ENCODE results near the gene ACER1.
"Not testable (repeated sequence)": the region's sequence is repeated elsewhere in the genome, so short reads cannot be mapped to it uniquely, and the experiment has no call there.

ACER1 gene, protein sequence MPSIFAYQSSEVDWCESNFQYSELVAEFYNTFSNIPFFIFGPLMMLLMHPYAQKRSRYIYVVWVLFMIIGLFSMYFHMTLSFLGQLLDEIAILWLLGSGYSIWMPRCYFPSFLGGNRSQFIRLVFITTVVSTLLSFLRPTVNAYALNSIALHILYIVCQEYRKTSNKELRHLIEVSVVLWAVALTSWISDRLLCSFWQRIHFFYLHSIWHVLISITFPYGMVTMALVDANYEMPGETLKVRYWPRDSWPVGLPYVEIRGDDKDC

DNA sequence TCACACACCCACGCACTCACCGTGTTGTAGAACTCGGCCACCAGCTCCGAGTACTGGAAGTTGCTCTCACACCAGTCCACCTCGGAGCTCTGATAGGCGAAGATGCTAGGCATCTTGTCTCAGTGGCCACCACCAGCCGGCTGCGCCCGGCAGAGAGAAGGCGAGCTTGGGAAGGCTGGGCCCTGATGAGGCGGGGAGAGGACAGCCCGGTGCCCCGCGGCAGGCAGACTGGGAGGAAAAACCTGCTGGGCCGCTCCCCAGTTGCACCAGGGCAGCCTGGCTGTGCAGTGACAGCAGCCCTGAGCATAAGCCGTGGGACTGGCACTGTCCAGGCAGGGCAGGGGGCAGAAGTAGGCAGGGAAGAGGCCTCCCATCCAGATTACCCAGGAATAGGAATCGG, at the start of gene ACER1:
Gene ACER1, minus strand, starts transcription at position 174 of the 400 bp plus-strand sequence. Its CDS starts 61 bp downstream, at position 113.
- no peak for DNase-seq (ENCODE audit: low read depth in 2 of 2)

DNA sequence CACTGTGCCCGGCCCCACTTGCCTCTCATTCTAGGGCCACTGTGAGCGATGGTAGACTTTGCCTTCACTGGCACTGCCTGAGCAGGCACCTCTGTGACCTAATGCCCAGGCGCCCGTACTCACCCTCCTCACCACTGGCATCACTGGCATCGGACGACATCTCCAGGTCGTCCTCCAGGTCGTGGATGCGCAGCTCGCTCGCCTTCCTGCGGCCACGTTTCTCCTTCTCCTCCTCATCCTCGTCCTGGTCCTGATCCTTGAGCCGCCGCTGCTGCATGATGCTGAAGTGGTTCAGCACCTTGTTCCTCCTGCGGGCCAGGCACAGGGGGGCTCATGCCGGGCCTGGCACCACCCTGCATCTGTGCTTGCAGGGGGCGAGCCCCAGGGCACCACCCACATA, 49.8 kb upstream of the ACER1 start:
- DNase-seq (ENCODE audit: low read depth in 2 of 2): no peak

DNA sequence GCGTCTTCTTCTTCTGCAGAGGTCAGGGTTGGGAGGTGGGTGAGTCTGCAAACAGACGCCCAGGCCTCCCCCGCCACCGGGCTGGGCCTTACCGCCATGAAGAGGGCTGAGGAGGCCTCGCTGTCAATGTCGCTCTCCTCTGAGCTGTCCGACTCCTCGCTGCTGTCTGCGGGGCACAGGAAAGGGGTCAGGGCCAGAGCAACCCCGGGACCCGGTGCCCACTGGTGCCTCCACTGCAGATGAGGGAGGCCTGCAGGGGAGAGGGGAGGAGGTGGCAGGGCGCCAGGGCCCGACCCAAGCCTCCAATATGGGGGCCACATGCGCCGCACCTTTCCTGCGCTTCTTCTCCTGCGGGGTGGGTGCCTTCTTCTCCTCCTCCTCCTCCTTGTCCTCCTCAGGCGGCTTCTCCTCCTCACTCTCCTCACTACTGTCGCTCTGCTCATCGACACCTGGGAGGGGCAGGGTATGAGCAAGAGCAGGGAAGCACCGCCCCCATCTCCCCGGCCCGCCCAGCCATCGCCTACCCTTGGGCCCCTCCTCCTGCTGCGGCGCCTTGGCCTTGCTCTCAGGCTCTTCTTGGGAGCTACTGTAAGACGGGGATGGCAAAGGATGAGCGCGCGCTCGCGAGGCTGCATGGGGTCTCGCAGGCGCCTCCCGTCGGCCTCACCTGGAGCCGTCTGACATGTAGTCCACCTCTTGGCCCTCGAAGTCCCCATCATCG, 47.8 kb upstream of the ACER1 start:
- DNase-seq (ENCODE audit: low read depth in 2 of 2): no peak

DNA sequence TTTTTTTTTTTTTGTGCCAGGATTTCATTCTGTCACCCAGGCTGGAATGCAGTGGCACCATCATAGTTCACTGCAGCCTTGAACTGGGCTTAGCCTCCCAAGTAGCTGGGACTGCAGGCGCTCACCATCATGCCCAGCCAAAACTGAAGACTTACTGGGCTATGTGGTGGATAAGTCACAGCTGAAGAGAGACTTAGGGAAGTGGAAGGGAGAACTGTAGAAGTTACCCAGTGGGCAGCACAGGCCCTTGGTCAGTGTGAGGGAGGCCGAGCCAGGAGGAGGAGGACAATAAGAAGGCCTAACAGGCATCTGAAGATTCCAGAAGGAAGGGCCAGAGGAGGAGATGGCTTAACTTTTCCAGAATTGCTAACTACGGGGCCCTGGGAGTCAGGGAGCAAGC, 46.3 kb upstream of the ACER1 start:
- DNase-seq (ENCODE audit: low read depth in 2 of 2): no peak

DNA sequence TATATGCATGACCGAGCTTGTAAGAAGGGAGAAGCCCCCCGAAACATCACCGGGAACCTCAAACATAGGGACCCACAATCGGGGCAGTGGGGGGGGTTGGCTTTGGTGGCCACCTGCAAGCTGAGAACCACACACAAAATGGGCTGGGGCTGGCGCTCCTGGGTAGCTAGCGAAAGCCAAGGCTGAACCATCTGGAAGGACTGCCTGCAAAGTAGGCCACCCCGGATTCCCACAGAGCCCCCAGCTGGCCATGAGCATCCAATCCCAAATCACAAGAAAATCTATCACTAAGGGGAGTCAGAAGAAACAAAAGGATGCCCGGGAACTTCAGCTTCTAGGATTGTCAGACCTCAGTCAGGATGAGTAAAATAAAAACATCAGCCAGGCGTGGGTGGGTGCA, 45.1 kb upstream of the ACER1 start:
- DNase-seq (ENCODE audit: low read depth in 2 of 2): no peak

DNA sequence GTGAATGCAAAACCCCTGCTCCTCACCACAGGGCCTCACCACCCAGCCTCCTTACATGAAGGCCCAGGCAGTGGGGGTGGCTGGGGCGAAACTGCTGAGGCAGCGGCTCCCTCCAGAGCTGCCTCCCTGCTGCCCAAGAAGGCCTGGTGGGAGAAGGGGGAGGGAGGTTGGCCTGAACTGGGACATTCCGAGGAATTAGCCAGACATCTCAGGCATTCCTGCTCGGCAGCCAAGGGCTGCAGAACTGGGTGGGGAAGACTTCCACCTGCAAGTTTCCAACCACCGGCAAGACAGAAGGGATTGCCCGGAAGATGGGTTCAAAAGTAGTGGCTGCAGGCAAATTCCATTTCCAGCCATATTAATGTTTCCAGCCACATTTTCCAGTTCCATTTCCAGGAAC, 44.6 kb upstream of the ACER1 start:
- DNase-seq (ENCODE audit: low read depth in 2 of 2): peak; percentile 28 to 34

DNA sequence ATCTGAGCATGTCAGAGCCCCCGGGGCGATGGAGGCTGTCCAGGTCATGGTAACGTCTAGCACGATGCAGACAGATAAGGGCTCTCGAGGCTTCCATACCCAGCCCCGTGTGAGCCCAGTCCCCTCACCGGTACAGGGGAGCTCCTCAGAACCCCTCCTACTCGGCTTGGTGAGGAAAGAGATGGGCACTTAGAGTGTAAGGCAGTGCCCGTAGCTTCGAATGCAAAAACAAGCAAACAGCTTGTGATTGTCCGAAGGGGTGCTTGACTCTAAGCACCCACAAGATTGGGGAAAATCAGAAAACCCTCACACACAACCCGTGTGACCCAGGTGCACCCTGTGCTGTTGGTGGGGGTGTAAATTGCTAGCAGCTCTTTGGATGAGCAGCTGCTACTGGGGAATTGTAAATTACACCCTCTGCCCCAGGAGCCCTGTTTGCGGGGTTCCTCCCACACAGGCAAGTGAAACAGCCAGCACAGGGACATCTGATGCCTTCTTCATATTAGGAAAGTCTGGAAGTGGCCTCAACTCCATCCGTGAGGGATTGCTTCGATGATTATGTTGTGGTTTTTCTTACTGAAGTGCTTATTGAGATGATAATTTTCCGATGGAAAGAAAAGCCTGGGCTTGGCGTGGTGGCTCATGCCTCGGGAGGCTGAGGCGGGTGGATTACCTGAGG, 43.2 kb upstream of the ACER1 start:
- no peak for DNase-seq (ENCODE audit: low read depth in 2 of 2)

DNA sequence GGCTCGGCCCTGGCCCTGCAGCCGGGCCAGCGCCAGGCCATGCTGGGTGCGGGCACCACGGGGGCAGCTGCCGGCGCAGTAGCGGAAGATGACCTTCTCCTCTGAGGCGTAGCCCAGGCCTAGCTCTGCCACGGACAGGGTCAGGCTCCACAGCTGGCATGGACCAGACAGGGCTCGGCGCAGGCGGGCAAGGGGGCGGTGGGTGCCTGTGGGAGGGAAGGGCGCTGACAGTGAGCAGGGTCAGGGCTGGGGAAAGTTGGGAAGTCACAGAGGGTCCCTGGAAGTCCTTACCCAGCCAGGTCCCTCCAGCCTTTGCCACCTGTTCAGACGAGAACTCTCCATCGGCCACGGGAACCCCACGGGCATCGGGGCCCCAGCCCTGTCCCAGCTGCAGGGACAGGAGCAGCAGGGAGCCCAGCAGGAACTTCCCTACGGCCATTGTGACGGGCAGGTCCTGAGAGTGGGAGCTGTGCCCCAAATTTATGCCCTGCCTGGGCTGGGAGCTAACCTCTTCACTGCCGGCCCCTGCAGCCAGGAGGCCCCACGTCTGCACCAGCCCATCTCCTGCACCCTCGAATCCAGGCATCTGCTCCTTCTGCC, 42.1 kb upstream of the ACER1 start, which contains the start of gene PSPN:
Gene PSPN, minus strand, starts transcription at position 523 of the 600 bp plus-strand sequence. Its CDS starts 84 bp downstream, at position 439.
- no peak for DNase-seq (ENCODE audit: low read depth in 2 of 2)

DNA sequence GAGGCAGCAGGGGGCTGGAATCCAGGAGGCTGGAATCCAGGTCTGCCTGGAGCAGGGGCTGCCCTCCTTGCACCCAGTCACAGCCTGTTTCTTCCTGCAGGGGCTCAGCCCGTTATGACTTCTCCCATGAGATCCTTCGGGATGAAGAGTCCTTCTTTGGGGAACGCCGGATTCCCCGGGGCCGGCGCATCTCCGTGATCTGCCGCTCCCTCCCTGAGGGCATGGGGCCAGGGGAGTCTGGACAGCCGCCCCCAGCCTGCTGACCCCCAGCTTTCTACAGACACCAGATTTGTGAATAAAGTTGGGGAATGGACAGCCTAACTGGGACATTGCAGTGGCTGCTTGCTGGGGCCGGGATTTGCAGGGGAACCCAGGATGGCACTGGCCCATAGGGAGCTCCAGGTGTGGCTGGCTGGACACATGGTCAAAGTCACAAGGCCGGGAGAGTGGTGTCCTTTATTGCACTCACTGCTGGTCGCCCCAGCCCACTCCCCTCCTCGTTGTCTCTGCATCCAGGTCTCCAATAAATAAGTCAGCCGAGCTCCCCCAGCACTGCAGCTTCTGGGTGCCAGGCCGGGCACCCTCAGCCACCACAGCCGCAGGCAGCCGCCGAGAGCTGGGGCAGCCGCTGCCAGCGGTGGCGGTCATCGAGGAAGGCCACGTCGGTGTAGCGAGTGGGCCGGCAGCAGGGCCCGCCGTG, 41.4 kb upstream of the ACER1 start:
- no peak for DNase-seq (ENCODE audit: low read depth in 2 of 2)

DNA sequence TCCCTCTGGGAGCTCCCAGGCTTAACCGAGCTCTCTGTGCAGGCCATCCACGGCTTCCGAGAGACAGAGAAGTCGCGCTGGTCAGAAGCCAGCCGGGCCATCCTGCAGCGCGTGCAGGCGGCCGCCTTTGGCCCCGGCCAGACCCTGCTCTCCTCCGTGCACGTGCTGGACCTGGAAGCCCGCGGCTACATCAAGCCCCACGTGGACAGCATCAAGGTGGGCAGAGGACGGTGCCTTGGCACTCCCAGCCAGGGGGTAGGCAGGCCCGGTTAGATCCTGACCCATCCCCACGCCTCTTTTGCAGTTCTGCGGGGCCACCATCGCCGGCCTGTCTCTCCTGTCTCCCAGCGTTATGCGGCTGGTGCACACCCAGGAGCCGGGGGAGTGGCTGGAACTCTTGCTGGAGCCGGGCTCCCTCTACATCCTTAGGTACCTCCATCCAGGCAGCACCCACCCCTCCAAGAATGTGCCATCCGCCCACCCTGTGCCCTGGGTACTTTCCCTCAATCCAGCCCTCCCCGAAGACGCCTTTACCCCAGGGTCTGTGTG, 40.8 kb upstream of the ACER1 start:
- DNase-seq (ENCODE audit: low read depth in 2 of 2): no peak

DNA sequence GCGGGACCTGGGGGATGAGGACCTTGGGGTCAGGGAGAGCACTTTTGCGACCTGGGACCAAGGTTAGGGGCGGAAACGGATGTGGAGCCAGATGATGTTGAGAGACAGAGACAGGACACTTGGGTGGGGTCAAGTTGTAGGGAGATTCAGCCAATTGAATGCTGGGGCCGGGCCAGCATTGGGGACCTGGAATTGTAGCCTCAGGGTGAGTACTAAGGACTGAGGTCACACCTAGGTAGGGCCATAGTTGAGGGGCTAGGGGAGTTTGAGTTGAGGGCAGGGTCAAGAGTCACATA, 40.3 kb upstream of the ACER1 start:
- DNase-seq (ENCODE audit: low read depth in 2 of 2): no peak

DNA sequence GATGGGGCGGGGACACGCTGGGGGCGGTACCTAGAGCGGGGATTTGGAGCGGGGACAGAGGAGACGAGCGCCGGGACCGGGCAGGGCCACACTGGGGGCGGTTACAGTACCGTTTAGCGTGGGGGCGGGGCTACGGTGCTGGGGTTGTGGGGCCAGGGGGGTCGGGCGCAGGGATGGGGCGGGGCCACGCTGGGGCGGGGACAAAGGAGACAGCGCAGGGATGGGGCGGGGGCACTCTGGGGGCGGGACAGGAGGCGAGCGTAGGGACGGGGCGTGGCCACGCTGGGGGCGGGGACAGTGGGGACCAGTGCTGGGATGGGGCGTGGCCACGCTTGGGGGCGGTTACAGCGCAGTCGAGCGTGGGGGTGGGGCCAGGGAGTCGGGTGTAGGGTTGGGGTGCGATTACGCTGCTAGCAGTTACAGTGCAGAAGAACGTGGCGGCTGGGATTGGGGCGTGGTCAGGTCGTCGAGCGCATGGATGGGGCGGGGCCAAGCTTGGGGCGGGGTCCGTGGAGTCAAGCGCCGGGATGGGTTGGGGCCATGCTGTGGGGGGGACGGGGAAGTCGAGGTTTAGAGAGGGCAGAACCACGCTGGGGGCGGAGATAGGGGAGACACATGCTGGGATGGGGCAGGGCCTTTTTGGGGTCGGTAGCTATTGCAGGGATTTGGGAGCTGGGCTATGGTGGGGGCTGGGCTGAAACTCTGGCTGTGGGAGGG, 39.8 kb upstream of the ACER1 start:
- DNase-seq (ENCODE audit: low read depth in 2 of 2): peak; percentile 96

DNA sequence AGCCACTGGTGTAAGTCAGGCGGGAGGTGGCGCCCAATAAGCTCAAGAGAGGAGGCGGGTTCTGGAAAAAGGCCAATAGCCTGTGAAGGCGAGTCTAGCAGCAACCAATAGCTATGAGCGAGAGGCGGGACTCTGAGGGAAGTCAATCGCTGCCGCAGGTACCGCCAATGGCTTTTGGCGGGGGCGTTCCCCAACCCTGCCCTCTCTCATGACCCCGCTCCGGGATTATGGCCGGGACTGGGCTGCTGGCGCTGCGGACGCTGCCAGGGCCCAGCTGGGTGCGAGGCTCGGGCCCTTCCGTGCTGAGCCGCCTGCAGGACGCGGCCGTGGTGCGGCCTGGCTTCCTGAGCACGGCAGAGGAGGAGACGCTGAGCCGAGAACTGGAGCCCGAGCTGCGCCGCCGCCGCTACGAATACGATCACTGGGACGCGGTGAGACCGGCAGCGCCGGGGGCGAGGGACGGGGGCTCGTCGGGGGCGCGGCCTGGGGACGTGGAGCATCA, 39.2 kb upstream of the ACER1 start, which contains the start of gene ALKBH7:
Gene ALKBH7, plus strand, starts transcription at position 201 of the 502 bp plus-strand sequence. Its CDS starts 27 bp downstream, at position 228.
- DNase-seq (ENCODE audit: low read depth in 2 of 2): peak; percentile 100

DNA sequence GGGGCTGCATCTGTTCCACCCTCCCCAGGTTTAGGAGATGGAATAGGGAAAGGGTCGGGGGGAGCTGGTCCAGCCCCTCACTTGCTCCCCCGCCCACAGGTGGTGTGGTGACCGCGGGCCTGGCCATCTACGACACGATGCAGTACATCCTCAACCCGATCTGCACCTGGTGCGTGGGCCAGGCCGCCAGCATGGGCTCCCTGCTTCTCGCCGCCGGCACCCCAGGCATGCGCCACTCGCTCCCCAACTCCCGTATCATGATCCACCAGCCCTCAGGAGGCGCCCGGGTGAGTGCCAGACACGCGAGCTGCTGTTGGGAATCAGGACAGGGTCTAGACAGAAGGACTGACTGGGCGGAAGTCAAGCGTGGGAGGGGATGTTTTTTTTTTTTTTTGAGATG, 30.9 kb upstream of the ACER1 start:
- no peak for DNase-seq (ENCODE audit: low read depth in 2 of 2)

DNA sequence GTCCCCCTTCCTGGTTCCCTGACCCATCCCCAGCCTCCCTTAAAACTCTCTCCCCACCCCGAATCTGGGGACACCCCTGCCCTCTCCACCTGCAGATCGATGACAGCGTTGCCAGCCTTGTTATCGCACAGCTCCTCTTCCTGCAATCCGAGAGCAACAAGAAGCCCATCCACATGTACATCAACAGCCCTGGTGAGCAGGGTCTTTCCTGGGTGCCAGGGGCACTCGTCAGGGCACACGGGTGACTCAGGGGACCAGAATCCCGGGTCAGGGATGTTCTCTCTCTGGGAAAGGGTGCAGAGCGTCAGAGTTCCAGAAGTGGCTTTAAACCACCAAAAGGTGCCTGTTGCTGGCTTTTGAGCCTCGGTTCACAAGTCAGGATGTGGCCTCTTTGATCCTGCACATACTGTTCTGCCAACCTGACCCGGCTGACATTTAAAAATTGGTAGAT, 29.0 kb upstream of the ACER1 start:
- no peak for DNase-seq (ENCODE audit: low read depth in 2 of 2)

DNA sequence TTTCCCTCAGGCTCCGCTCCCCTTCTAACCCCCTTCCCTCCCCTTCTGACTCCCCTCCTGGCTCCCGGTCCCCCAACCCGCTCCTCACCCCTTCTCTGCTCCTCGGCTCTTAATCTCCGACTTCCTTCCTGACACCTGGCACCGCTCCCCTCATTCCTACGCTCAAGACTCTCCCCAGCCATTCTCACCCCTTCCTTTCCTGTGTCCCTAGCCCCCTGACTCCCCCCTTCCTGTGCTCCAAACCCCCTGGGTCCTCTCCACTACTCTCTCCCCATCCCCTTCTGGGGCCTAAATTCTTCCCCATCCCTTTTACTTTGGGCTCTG, 28.6 kb upstream of the ACER1 start:
- DNase-seq (ENCODE audit: low read depth in 2 of 2): no peak

DNA sequence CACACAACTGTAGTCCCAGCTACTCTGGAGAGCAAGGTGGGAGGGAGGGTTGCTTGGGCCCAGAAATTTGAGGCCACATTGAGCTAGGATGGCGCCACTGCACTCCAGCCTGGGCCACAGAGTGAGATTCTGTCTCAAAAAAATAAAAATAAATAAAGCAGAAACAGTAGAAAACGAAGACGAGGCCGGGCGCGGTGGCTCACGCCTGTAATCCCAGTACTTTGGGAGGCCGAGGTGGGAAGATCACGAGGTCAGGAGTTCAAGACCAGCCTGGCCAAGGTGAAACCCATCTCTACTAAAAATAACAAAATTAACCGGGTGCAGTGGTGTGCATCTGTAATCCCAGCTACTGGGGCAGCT, 27.4 kb upstream of the ACER1 start:
- not testable (repeated sequence) for DNase-seq (ENCODE audit: low read depth in 2 of 2)

DNA sequence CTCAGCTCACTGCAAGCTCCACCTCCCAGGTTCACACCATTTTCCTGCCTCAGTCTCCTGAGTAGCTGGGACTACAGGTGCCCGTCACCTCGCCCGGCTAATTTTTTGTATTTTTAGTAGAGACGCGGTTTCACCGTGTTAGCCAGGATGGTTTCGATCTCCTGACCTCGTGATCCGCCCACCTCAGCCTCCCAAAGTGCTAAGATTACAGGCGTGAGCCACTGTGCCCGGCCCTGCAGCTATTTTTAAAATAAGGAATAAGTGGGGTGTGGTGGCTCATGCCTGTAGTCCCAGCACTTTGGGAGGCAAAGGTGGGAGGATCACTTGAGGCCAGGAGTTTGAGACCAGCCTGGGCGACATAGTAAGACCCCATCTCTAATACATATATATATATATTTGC, 27.0 kb upstream of the ACER1 start:
- DNase-seq (ENCODE audit: low read depth in 2 of 2): not testable (repeated sequence)

DNA sequence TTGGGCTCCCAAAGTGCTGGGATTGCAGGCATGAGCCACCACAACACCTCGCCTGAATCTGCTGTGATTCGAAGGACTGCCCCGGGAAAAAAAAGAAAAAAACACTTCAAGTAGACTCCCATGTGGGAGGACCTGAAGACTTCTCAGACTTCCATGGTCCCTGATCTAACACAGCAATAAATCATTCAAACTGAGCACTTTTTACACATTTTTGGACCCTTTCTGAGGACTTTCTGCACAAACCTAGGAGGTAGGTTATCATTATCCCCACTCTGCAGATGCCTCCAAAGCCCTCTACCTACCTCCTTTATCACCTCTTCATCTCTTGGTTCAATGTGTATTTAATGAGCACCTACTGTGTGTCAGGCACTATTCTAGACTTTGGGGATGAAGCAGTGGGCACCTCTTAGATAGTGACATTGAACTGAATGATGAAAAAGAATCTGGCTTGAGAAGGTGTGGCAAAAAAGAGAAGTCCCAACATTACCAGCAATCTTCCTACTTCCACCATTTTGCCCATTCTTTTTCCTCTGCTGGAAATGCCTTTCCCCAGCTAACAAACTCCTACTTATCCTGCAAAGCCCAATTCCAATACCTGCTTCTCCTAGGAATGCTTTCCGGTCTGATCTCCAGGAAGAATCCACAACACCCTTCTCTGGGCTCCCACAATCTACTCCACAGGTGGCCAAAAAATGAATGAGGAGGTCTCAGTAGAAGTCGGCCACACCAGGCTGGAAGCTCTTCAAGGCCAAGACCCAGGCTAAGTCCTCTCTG, 26.3 kb upstream of the ACER1 start:
- no peak for DNase-seq (ENCODE audit: low read depth in 2 of 2)

DNA sequence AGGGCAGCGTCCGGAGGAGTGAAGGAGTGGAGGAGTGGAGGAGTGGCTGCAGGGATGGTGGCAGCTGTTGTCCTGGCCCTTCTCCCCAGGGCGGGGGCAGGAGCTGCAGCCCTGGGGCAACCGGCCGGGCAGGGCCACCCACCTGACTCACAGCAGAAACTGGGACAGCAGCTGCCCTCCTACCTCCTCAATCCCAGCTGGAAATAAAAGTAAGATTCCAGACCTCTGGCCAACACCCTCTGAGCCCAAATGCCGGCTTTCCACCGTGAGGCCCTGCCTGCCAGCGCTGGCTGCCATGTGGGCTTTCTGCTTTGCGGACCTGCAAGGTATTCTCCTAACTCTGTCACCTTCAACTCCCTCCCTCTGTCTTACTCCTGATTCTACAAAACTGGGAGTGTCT, 24.6 kb upstream of the ACER1 start:
- no peak for DNase-seq (ENCODE audit: low read depth in 2 of 2)
